Measurements from ENCODE around the gene CDCP1. TPM values are rescaled to one million over a fixed set of nuclear protein-coding genes. Genes with fewer than 3 reads are reported as not detected.

Gene CDCP1
- total RNA-seq, 1 donor: 32.8 TPM

DNA sequence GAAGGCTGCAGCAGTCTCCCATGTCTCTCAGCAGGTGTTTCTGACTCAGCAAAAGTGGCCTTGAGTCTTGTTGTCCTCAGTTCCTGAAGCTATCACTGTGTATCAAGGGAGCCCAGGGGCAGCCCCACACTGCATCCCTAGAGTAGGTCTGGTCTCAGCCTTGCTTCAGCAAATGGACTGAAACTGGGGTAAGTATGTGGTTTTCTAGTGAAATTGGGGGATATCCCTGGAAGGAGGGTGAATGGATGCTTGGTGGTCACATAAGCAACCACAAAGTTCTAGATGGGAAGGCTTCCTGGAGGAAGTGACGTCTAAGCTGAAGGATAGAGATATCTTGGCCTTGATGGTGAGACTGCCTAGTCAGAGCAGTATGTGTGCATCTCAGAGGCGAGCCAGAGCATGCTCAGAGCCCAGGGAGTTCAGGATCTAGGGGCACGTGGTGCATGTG is 41.5 kb upstream of the CDCP1 start:
- TF ChIP-seq, protein P1, sequence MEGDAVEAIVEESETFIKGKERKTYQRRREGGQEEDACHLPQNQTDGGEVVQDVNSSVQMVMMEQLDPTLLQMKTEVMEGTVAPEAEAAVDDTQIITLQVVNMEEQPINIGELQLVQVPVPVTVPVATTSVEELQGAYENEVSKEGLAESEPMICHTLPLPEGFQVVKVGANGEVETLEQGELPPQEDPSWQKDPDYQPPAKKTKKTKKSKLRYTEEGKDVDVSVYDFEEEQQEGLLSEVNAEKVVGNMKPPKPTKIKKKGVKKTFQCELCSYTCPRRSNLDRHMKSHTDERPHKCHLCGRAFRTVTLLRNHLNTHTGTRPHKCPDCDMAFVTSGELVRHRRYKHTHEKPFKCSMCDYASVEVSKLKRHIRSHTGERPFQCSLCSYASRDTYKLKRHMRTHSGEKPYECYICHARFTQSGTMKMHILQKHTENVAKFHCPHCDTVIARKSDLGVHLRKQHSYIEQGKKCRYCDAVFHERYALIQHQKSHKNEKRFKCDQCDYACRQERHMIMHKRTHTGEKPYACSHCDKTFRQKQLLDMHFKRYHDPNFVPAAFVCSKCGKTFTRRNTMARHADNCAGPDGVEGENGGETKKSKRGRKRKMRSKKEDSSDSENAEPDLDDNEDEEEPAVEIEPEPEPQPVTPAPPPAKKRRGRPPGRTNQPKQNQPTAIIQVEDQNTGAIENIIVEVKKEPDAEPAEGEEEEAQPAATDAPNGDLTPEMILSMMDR (IDR thresholded peaks at IDR 0.05; ENCODE audit: insufficient read depth, low read length): no peak
- DNase-seq (ENCODE audit: low read depth): no peak
- no peak overlapping the region for H3K4me3 ChIP-seq (ENCODE audit: low read depth, low read length)

DNA sequence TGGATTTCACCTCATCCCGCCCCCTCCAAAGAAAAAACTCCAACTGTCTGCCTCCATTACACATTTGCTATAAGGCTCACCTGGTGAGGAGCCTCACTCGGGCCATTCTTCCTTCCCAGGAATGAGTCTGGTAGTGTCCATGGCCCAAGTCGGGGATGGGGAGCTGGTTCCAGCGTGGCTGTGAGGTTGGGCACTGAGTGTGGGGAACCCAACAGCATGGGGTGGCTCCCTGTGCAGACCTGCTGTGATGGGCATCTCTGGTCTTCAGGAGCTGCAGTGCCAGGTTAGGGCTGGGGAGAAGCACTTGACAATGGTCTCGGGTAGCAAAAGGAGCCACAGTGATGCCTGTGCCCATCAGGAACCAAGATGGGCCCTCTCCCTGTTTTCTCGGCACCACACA is 40.7 kb upstream of the CDCP1 start:
- TF ChIP-seq, protein P1 (IDR thresholded peaks at IDR 0.05; ENCODE audit: insufficient read depth, low read length): no peak
- no peak overlapping the region for H3K4me3 ChIP-seq (ENCODE audit: low read depth, low read length)
- no peak for DNase-seq (ENCODE audit: low read depth)

DNA sequence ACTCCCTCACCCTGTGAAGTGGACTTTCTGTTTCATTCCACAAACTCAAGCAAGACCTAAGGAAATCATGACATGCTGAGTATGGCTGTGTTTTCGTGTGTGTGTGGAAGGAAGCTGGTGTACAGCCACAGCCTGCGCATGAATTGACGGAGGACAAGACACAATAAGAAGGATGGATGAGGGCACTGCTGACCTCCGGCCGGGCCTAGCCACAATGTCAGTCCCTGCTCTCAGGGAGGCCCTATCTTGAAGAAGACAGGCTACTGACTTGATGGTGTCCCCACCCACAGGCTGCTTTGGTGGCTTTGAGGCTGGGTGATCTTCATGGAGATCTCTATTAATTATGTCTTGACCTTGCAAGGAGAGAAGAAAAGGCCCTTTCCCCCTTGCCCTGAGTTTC is 39.3 kb upstream of the CDCP1 start:
- no peak for DNase-seq (ENCODE audit: low read depth)
- TF ChIP-seq, protein P1 (IDR thresholded peaks at IDR 0.05; ENCODE audit: insufficient read depth, low read length): no peak
- no peak overlapping the region for H3K4me3 ChIP-seq (ENCODE audit: low read depth, low read length)

DNA sequence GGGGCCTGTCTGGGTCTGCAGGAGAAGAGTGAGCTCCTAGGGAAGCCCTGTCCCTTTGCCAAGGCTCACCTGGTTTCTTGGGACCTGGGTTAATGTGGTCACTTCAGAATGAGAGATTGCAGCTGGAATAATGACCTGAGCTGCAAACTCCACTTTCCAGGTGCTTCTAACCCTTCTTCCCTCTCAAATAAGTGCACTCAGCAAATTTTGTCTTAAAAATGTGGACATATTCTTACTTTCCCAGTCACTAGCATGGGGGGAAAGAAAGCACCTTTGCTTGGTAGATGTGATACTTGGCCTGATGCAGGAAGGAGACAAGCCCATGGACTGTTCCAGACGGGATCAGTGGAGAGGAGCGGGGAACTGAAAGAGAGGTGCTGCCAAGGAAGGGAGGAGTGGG is 38.9 kb upstream of the CDCP1 start:
- no peak for DNase-seq (ENCODE audit: low read depth)
- no peak overlapping the region for H3K4me3 ChIP-seq (ENCODE audit: low read depth, low read length)
- TF ChIP-seq, protein P1 (IDR thresholded peaks at IDR 0.05; ENCODE audit: insufficient read depth, low read length): no peak

DNA sequence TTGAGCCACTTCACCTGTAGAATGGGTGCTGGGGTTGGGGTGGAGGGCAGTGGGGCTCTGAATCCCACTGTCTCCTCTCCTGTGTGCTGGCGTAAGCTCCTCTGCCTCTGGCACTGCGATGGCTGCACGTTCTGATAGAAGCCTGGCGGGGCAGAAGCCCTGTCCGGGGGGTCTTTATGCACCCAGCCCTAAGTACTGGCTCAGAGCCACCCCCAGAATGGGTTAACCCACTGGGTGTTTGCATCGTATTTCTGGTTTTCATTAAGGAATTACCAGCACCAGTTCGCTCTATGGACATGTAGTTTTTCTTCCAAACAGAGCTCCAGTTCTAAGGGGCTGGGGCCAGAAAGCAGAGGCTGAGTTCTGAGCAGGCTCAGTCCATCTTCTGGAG is 37.7 kb upstream of the CDCP1 start:
- DNase-seq (ENCODE audit: low read depth): no peak
- H3K4me3 ChIP-seq (ENCODE audit: low read depth, low read length): no peak overlapping the region
- TF ChIP-seq, protein P1 (IDR thresholded peaks at IDR 0.05; ENCODE audit: insufficient read depth, low read length): no peak

DNA sequence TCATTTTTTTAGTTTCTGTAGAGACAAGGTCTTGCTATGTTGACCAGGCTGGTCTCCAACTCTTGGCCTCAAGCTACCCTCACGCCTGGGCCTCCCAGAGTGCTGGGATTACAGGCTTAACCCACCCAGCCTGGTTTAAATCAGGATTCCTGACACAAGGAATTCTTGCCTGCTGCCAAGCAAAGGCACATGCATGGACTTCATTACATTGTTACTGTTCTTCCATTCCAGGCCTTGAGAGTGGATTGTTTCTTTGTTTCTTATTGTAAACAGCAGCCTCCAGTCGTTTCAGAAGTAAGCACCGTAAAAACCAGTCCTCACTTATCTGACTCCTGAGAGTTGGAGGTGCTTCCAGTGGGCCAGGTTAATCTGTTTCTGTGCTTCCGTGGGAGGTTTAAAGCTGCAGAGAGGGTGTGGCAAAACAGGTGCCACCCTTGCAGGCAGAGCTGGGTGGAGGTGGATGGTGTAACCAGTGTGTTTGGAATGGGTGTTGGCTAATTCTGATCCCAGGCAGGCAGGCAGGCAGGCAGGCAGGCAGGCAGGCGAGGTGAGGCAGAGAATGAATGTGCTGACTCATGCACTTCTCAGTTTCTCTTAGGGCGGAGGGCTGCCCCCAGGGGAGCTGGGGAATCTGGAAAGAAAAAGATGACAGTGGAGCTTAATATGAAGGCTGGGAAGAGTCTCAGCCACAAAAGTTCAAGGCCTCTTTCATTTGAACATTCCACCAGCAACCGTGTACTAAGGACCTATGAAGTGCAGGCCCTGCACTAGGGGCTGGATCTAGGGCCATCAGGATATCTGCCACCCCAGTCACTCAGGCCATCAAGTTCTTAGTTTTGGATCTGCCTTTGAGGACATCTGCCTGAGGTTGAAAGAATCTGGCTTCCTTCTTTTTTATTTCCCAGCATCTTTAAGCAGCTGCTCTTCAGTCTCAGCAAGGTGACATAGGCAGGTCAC is 37.0 kb upstream of the CDCP1 start:
- peak; percentile 86 for DNase-seq (ENCODE audit: low read depth)
- no peak overlapping the region for H3K4me3 ChIP-seq (ENCODE audit: low read depth, low read length)
- TF ChIP-seq, protein P1 (IDR thresholded peaks at IDR 0.05; ENCODE audit: insufficient read depth, low read length): no peak

Data from fibroblast of the aortic adventitia (primary cell).